ENCODE measurements around the gene DYNLT1.

GRCh38 chr6:158649289-158650143, 5.0 kb upstream of the DYNLT1 start, which contains the start of gene SYTL3:
- TF ChIP-seq CTCF (IDR thresholded peaks at IDR 0.05): no peak
- TF ChIP-seq EP300 (IDR thresholded peaks at IDR 0.05): no peak
- TF ChIP-seq POLR2A (IDR thresholded peaks at IDR 0.05): no peak

Data from ovary (tissue), 3 donors.